Activated naive CD4-positive, alpha-beta T cell (primary cell): ENCODE data around the gene MAGI1.
"Not testable (repeated sequence)": the region's sequence is repeated elsewhere in the genome, so short reads cannot be mapped to it uniquely, and the experiment has no call there.

Experiments used
- DNase-seq, 4 experiments: peaks; one replicate each; lab custom pipeline; 2025; lab: John Stamatoyannopoulos, UW

Gene MAGI1

GRCh38 chr3:65560901-65561300 is 477.8 kb downstream of the MAGI1 start:
- no peak for DNase-seq

DNA sequence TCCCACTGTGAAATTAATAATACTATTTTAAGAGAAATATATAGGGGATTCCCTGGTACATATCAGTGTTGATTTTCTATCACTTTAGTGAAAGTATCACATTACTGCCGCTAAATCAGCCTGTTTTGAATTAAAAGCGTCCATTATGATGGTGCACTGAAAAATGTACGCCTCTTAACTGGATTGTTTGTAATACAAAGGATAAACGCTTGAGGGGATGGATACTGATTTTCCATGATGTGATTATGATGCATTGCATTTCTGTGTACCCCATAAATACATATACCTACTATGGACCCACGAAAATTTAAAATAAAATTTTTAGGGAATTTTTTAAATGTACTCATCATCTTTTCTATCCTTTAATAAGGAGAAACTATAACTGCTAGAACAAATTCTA is 478.6 kb downstream of the MAGI1 start:
- DNase-seq: no peak

DNA sequence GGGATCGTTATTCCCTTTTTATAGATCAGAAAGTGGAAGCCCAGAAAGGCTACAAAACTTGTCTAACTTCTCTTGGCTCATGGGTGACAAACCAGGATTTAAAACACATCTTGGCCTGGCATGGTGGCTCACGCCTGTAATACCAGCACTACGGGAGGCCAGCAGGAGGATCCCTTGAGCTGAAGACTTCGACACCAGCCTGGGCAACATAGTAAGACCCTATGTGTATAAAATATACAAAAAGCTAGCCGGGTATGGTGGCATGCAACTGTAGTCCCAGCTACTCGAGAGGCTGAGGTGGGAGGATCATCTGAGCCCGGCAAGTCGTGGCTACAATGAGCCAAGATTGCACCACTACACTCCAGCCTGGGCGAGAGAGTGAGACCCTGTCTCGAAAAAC is 479.1 kb downstream of the MAGI1 start:
- DNase-seq: no peak

DNA sequence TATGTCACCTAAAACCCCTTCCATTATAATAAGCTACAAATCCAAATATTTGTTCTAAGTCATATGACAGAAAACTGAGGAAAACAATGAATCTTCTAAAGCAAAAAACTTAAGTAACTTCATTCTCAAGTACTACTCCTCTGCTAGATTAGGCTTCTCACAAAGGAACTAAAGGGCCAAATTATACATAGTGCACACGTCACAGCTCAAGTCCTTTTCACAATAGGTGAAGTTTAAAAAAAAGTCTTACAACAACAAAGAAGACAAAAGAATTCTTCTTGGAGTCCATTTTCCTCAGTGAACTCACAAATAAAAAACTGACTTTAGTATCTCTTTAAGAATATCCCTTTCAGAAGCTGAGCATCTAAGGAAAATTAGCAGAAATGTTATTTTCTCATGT is 479.9 kb downstream of the MAGI1 start:
- no peak for DNase-seq

GRCh38 chr3:65557899-65558564 is 480.7 kb downstream of the MAGI1 start:
- no peak for DNase-seq

- DNase-seq: no peak
Measured at GRCh38 chr3:65556934-65557577, 481.7 kb downstream of the MAGI1 start.

GRCh38 chr3:65552434-65552833 is 486.3 kb downstream of the MAGI1 start:
- DNase-seq: no peak

- DNase-seq: no peak
Measured at GRCh38 chr3:65551945-65552344, 486.8 kb downstream of the MAGI1 start.

DNA sequence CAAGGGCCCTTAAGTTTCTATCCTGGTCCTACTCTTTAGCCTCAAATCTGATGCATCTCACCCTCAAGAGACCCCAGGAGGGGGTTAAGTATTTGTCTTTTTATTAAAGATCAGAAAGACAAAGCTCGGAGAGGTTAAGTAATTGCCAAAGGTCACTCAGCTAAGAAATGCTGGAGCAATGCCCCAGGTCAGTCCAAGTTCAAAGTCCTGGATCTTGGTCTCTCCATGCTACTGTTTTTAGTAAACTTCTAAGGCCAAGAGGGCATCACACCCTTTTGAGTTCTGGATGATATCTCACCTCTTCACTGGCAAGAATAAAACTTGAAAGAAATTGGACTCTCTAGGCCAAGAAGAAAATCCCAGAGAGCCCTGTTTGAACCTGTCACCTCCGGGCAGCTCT is 488.6 kb downstream of the MAGI1 start:
- no peak for DNase-seq

- no peak for DNase-seq
Measured at GRCh38 chr3:65549626-65549959, 489.1 kb downstream of the MAGI1 start.

- DNase-seq: no peak
Measured at GRCh38 chr3:65548848-65549625, 489.7 kb downstream of the MAGI1 start.

DNA sequence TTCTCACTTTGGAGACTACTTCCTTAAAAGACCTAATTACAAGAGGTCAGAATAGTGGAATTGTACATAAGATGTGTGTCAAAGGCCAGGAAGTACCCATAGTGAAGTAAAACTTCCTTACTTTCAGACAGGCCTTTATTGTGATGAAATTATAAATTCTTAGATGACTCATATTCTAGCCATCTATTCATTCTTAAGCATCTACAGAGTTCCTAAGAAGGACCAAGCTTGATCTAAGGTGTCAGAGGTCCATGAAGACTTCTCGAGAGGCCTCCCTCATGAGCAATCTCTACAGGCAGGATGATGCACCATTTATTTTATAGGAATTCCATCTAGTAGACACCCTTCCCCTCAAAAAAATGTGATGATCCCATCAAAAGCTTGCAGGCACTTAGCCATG is 493.3 kb downstream of the MAGI1 start:
- no peak for DNase-seq

GRCh38 chr3:65543391-65543790 is 495.3 kb downstream of the MAGI1 start:
- not testable (repeated sequence) for DNase-seq

DNA sequence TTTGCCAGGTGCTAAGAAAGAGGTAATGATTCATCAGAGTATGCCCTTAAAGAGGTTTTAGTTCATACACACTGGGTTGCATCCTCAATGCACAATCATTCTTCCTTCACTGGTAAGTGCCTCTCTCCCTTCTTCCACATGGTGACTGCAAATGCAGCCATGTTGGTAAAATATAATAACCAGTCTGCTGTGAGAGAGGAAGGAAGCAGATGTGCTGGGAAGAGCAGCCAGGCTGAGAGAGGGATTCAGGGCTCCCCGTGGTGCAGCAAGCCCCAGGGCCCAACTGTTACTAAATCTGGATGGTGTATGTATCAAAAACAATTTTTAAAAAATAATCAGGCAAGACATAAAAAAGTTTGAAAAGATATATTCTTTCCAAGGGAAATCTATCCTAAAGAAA is 498.1 kb downstream of the MAGI1 start:
- DNase-seq: no peak

GRCh38 chr3:65539616-65540015 is 499.1 kb downstream of the MAGI1 start:
- no peak for DNase-seq

DNA sequence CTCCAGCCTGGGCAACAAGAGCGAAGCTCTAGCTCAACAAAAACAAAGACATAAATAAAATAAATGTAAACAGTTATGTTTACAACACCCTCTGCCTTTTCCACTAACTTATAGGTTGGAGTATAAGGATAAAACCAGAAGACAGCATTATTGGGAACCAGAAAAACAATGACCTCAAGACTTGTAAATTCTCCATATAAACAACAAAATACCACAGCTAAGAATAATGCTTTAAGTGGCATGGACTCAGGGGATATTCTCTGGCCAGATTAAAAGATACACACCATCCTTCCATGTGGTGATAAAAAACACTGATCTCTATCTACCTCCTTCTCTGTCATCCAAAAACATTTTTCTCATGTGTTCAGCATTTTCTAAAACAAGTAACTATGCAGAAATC is 500.6 kb downstream of the MAGI1 start:
- DNase-seq: no peak

GRCh38 chr3:65537109-65537508 is 501.6 kb downstream of the MAGI1 start:
- no peak for DNase-seq

- no peak for DNase-seq
Measured at GRCh38 chr3:65535260-65535659, 503.5 kb downstream of the MAGI1 start.

DNA sequence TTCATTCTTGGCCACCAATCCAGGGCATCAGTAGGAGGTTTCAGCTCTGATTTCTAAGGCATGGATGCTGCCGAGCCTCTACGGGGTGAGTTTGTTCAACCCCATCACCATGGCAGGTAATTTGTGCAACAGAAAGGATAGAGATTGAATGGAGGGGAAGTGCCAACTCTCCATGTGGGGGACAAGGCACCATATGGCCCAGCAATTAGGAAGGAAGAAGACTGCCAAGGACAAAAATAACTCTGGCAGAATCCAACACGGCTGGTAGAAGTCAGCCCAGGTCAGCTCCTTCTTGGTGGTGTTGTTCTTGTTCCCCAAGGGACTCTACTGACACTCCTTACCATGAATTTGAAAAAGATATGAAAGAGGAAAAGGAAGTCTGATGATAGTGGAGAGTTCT is 503.9 kb downstream of the MAGI1 start:
- no peak for DNase-seq

GRCh38 chr3:65532749-65533148 is 506.0 kb downstream of the MAGI1 start:
- DNase-seq: no peak

DNA sequence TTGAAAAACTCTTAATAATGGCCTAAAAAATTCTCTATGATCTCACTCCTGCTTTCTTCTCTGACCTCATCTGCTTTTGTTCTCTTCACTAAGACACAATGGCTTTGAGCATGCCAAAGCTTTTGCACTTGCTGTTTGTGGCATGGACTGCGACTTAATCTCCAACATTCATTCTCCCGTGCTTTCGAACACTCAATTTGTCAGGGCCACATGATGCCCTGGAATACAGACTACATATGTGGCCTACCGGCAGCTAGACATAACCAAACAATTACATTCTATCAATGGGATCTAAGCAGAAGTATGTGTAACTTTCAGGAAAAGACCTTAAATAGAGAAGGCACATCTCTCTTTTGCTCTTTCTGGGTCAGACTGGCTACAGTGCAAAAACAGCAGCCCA is 506.5 kb downstream of the MAGI1 start:
- no peak for DNase-seq

- DNase-seq: no peak
Measured at GRCh38 chr3:65531499-65531898, 507.2 kb downstream of the MAGI1 start.

DNA sequence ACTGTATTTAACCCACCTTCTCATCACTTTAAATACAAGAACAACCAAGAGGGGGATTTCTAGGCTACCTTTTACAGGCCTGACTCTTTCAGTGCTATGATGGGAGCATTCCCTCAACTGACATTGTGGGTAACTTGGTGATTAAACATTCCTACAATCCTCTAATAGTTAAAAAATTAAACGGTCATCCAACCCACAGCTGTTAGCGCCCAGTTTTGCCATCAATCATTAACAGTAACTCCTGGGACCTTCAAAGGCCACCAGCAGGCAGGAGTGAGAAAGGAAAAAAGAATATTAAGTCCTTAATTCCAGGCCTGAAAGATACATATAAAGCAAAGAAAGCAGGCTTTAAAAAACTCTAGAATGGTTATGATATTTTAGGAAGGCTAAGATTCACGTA is 512.1 kb downstream of the MAGI1 start:
- no peak for DNase-seq
